Smooth muscle cell (in vitro differentiated cells): ENCODE data around the gene PCSK5. TPM values are rescaled to one million over a fixed set of nuclear protein-coding genes. Genes with fewer than 3 reads are reported as not detected.

Source experiments
- DNase-seq: peaks from one replicate; lab custom pipeline; 2025; ENCODE audit not compliant: unreplicated experiment; lab: John Stamatoyannopoulos, UW
- H2AFZ ChIP-seq: fragments of 200-600 bp; sonication (generic); 2 replicates; pipeline ENCODE4 v1.6.0; 2016; ENCODE audit warnings: antibody characterized with exemption, low read depth, mild to moderate bottlenecking
- H3F3A ChIP-seq: fragments of 200-600 bp; sonication (generic); 2 replicates; pipeline ENCODE4 v1.6.0; 2017; ENCODE audit warnings: antibody characterized with exemption, low read depth
- H3K27ac ChIP-seq: fragments of 200-600 bp; sonication (generic); 2 replicates; pipeline ENCODE4 v1.5.1; 2016; ENCODE audit warnings: low read depth, mild to moderate bottlenecking
- H3K27me3 ChIP-seq: fragments of 200-600 bp; sonication (generic); 2 replicates; pipeline ENCODE4 v1.6.1; 2016; ENCODE audit warnings: low read depth, mild to moderate bottlenecking
- H3K36me3 ChIP-seq: fragments of 200-600 bp; sonication (generic); 2 replicates; pipeline ENCODE4 v1.5.1; 2016; ENCODE audit warnings: low read depth
- H3K4me1 ChIP-seq: fragments of 200-600 bp; sonication (generic); 2 replicates; pipeline ENCODE4 v1.5.1; 2016; ENCODE audit warnings: low read depth
- H3K4me2 ChIP-seq: fragments of 200-600 bp; sonication (generic); 2 replicates; pipeline ENCODE4 v1.6.0; 2016; ENCODE audit warnings: mild to moderate bottlenecking
- H3K4me3 ChIP-seq: fragments of 200-600 bp; sonication (generic); 2 replicates; pipeline ENCODE4 v1.5.1; 2016; ENCODE audit warnings: mild to moderate bottlenecking
- H3K79me2 ChIP-seq: fragments of 200-600 bp; sonication (generic); 2 replicates; pipeline ENCODE4 v1.6.0; 2016; ENCODE audit warnings: low read depth, mild to moderate bottlenecking
- H3K9ac ChIP-seq: fragments of 200-600 bp; sonication (generic); 2 replicates; pipeline ENCODE4 v1.6.0; 2016; ENCODE audit warnings: low read depth
- H3K9me3 ChIP-seq: fragments of 200-600 bp; sonication (generic); replicated peaks from 2 replicates; pipeline ENCODE4 v1.5.1; 2016; ENCODE audit warnings: low read depth
- H4K20me1 ChIP-seq: fragments of 200-600 bp; sonication (generic); 2 replicates; pipeline ENCODE4 v1.6.0; 2016; ENCODE audit warnings: low read depth
- WGBS: methylation state at CpG from one replicate; pipeline ENCODE4 v1.1.7; 2016; ENCODE audit warnings: low lambda C conversion rate; 5-methylcytosine and 5-hydroxymethylcytosine counted together
- polyA plus RNA-seq: library from polyadenylated mRNA; unstranded; fragments of >200 nt; fragmentation: Nextera tagmentation; extraction: Ambion mirVana; gene quantifications from 2 replicates; pipeline ENCODE4 v1.2.1, GENCODE V29; 2016
- total RNA-seq: library from RNA; depleted of rRNA; stranded (reverse); fragments of >200 nt; gene quantifications from 2 replicates; pipeline ENCODE4 v1.2.3, GENCODE V29; 2014
- TF ChIP-seq, protein P1 (sequence below): fragments of 200-600 bp; sonication (generic); IDR thresholded peaks from 2 replicates; pipeline ENCODE4 v1.5.1; 2017; ENCODE audit warnings: borderline replicate concordance, mild to moderate bottlenecking, antibody characterized with exemption; ENCODE audit not compliant: insufficient read depth, poor library complexity, severe bottlenecking

The PCSK5 gene
- total and polyA plus RNA-seq, 2 experiments from 2014 or later: 2.3 to 2.8 TPM

DNA sequence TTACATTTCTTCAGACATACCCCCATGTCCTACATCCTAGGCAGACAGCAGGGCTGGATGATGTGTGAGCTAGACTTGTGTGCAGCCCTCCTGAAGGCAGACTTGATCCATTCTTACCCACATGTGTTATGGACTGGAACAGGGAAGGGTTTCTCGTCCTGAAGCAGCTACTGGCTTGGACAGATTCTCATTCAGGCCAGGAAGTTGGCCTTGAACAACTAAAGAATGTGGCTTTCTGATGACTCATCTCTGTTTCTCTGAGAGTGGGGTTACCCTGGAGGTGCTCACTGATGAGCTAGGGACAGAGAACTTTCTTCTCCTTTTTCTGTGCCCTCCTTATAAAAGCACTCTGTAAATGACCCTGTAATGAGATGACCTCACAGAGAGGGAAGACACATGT is 246.5 kb downstream of the PCSK5 start:
- Histone ChIP-seq H3K9ac (no peak overlapping the region), H4K20me1 (no peaks in the 10 kb centered on the region), H2AFZ (no peak overlapping the region), H3K4me1 (no peaks in the 10 kb centered on the region), H3K79me2 (no peaks in the 10 kb centered on the region), H3K27me3 (no peaks in the 10 kb centered on the region), H3K4me2 (no peak overlapping the region), H3K9me3 (no peaks in the 10 kb centered on the region), H3K4me3 (no peak overlapping the region), H3K36me3 (no peaks in the 10 kb centered on the region), H3K27ac (no peak overlapping the region), H3F3A (no peaks in the 10 kb centered on the region)
- TF ChIP-seq, protein P1, sequence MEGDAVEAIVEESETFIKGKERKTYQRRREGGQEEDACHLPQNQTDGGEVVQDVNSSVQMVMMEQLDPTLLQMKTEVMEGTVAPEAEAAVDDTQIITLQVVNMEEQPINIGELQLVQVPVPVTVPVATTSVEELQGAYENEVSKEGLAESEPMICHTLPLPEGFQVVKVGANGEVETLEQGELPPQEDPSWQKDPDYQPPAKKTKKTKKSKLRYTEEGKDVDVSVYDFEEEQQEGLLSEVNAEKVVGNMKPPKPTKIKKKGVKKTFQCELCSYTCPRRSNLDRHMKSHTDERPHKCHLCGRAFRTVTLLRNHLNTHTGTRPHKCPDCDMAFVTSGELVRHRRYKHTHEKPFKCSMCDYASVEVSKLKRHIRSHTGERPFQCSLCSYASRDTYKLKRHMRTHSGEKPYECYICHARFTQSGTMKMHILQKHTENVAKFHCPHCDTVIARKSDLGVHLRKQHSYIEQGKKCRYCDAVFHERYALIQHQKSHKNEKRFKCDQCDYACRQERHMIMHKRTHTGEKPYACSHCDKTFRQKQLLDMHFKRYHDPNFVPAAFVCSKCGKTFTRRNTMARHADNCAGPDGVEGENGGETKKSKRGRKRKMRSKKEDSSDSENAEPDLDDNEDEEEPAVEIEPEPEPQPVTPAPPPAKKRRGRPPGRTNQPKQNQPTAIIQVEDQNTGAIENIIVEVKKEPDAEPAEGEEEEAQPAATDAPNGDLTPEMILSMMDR: no peak
- no peak for DNase-seq
- 21% methylated on average over 1 of the region's 1 CpG for WGBS

DNA sequence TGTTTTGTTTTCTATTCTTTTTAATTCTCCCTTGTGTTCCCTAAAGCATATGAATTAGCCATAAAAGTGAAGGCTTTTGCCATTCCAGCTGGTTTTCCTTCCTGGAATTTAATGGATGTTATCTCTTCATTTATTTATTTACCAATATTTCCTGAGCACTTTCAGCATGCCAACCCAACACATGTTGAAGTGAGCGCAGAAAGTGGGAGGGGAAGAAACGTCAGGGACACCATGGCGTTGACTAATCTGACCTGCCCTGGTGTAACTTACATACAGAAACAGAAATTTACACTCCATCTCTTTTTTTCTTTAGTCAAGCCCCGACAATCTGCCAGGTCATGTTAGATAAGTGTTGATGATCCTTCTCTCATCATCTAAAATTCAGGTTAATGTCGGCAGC is 247.5 kb downstream of the PCSK5 start:
- TF ChIP-seq, protein P1: no peak
- H3K27me3 ChIP-seq: no peaks in the 10 kb centered on the region
- no peak overlapping the region for H3K4me2 ChIP-seq
- no peaks in the 10 kb centered on the region for H3F3A ChIP-seq
- no peak for DNase-seq
- no peaks in the 10 kb centered on the region for H3K9me3 ChIP-seq
- H3K9ac ChIP-seq: no peak overlapping the region
- H3K27ac ChIP-seq: no peak overlapping the region
- H3K36me3 ChIP-seq: no peaks in the 10 kb centered on the region
- no peak overlapping the region for H2AFZ ChIP-seq
- no peaks in the 10 kb centered on the region for H3K4me1 ChIP-seq
- 85% methylated on average over 5 of the region's 5 CpGs for WGBS
- no peaks in the 10 kb centered on the region for H4K20me1 ChIP-seq
- H3K79me2 ChIP-seq: no peaks in the 10 kb centered on the region
- H3K4me3 ChIP-seq: no peak overlapping the region

DNA sequence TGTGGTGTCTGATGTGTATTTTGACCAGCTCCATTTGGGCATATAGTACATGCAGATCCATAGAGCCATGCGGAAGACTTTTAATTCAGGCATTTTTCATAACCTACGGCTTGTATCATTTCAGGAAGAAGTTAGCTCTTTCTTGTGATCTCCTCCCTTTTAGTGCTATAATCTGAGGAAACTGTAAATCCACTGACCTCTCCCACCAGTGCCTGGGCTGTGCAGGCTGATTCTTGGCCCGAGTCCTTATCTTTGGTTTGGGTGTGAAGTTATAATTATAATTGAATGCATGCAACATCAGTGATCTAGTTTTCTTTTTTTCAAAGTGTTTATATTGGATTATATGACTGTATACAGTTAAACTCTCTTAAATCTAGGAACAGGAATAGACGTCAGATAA is 247.9 kb downstream of the PCSK5 start:
- Histone ChIP-seq H3F3A (no peaks in the 10 kb centered on the region), H3K4me1 (no peaks in the 10 kb centered on the region), H3K9me3 (no peaks in the 10 kb centered on the region), H3K79me2 (no peaks in the 10 kb centered on the region), H2AFZ (no peak overlapping the region), H3K4me2 (no peak overlapping the region), H3K36me3 (no peaks in the 10 kb centered on the region), H4K20me1 (no peaks in the 10 kb centered on the region), H3K9ac (no peak overlapping the region), H3K27ac (no peak overlapping the region), H3K4me3 (no peak overlapping the region), H3K27me3 (no peaks in the 10 kb centered on the region)
- TF ChIP-seq, protein P1: no peak
- WGBS: 61% methylated on average over 4 of the region's 4 CpGs
- no peak for DNase-seq

DNA sequence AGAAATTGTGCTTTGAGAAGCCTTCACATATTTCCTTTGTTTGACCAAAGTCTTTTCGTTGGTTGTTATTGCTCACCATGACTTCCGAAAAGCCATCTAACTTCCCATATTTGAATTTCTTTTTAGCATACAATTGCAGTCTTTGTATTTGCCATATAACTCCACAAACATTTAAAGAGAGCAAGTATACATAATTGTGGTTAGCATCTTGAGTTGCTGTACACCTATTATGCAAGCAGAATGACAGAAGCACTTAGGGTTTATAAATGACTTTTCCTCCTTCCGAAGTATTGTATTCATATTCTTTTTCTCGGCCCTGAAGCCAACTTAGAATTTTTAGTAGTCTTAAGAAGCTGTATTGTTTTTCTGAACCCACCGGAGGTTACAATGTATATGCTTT is 253.4 kb downstream of the PCSK5 start:
- H3K4me2 ChIP-seq: no peak overlapping the region
- DNase-seq: no peak
- no peaks in the 10 kb centered on the region for H3K36me3 ChIP-seq
- H2AFZ ChIP-seq: no peak overlapping the region
- TF ChIP-seq, protein P1: no peak
- no peak overlapping the region for H3K27ac ChIP-seq
- no peaks in the 10 kb centered on the region for H3K4me1 ChIP-seq
- H3K79me2 ChIP-seq: no peaks in the 10 kb centered on the region
- 83% methylated on average over 5 of the region's 5 CpGs for WGBS
- no peaks in the 10 kb centered on the region for H3K27me3 ChIP-seq
- no peaks in the 10 kb centered on the region for H3K9me3 ChIP-seq
- H3F3A ChIP-seq: no peaks in the 10 kb centered on the region
- no peak overlapping the region for H3K4me3 ChIP-seq
- H3K9ac ChIP-seq: no peak overlapping the region
- H4K20me1 ChIP-seq: no peaks in the 10 kb centered on the region
